ENCODE results near the gene MAP4K1.

GRCh38 chr19:38665219-38665931, 47.6 kb upstream of the MAP4K1 start:
- TF ChIP-seq CTCF (IDR thresholded peaks at IDR 0.05; ENCODE audit: low read depth, low read length): no peak
- TF ChIP-seq EZH2phosphoT487 (IDR thresholded peaks at IDR 0.05; ENCODE audit: low read depth): no peak

All from OCI-LY3 (cell line).